GM19240 (cell line): ENCODE data around the gene TMEM273.

Source experiments
- DNase-seq: peaks from one replicate; pipeline ENCODE4 v3.0.0; 2011; ENCODE audit warnings: low spot score; ENCODE audit not compliant: insufficient read length

The TMEM273 gene

DNA sequence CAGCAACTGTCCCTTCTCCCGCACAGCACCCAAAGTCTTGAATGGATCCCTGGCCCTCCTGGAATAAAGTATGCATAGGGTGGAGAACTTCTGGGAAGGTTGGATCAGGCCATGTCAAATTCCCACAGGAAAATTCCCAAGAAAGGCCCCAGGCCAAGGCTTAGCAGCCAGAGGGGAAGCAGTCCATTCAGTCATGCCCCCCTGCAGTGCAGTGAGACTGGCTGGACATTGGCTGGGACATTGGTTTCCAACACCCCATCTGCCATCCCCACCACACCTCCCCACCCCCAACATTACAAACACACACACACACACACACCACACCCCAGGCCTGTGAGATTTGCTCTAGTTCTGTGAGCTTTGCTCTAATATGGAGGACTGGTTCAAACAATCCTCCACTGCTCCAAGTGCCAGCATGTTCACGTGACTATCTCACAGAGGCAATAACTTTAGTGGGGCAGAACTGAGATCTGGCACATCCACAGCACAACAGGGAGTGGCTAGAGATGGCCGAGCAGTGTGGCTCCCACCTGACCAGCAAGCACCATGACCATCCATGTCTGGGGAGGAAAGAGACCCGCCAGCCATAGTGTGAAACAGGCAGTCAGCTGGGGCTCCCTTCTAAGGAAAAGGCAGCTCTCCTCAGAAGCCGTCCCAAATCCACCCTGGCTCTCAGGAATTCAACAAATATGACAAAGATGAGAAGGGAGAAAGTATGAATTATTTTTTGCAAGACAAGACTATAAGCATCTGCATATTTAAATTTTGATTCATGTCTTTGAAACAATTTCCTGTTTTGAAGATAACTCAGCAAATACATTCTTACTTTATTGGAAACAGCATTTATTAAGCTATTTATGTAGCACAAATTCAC lies 47.6 kb downstream of the TMEM273 start:
- no peak for DNase-seq

DNA sequence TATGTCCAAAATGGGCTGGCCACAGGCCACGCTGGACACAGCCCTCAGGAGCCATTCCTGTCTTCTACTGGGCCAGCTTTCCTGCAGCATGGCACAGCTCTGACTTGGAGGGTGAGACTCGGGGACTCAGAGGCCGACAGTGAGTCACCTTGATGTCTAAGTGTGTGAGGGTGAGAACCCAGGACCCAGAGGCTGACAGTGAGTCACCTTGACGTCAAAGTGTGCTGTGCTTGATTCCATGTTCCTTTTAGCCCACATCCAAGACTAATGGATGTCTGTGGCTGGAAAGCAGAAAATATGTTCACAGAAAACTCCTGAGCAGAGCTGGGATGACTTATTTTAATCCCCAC lies 48.4 kb downstream of the TMEM273 start:
- DNase-seq, result no peak

DNA sequence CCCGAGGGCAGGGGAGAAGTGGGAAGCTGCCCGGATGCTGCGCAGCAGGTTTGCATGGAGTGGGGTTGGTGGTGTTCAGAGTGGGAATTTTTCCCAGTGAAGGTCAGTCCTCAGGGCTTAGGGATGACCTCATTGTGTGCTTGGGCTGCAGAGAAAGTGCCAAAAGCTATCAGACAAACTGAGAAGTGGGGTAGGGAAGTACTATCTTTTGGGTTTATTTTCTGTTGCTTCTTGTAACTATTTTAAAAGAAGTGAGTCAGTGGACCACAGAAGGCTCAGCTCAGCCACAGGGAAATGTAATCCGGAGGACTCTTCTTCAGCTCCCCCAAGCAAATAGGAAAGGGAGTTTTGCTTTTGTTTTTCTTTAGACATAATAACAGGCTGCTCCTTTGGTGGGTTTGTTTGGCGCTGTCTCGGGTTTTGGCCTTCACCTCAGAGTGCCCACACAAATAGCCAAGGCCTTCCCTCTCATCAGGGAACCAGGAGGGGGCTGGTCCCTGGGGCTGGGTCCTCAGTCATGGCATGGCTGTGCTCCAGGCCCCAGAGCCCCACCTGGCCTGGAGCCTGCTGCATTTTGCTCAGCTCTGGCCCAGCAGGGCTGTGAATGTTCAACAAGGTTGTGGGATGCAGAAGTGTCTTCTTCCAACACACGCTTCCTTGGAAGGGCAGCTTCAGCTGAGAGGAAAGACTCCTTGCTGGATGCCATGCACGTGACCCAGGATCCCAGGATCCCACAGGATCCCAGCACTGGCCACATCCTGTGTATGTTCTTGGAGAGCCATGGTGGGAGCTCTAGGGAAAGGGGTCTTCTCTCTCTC lies 49.0 kb downstream of the TMEM273 start:
- no peak for DNase-seq

DNA sequence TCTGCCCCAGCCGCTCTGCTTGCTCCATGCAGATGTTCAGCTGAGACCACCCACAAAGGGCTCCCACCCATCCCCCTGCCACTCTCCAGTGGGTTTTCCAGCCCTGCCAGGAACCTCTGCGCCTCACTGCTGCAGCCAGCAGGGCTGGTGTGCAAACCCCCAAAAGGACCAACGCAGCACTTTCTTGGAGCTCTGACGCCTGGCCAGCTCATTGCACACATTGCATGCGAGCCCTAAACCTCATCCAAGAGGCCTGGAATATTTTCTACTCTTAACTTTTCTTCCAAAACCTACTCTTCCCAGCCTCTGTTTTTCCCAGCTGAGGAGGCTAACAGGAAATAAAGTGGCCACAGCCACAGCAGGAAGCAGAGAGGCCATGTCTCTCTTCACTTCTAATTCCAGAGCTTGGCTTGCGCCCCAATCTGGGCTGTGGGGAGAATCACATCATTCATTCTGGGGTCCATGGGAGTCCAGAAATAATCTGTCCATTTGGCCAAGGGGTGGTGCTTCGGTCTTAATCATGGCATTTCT lies 49.8 kb downstream of the TMEM273 start:
- DNase-seq, result no peak

DNA sequence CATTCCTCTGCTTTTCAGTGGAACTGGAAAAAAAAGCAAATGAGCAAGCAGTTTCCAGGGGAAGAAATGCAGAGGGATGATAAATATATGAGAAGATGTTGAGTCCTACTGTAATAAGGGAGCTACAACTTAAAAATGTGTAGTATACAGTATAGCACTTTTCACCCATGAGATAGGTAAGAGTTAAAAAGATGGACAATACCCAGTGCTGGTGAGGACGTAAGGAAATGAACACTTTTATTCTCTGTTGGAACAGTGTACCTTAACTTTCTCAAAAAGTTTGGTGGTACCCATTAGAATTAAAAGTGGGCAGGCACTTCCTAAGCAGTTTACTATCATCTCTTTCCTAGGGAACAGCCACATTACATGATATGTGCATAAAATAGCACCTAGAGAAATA lies 51.7 kb downstream of the TMEM273 start:
- no peak for DNase-seq

DNA sequence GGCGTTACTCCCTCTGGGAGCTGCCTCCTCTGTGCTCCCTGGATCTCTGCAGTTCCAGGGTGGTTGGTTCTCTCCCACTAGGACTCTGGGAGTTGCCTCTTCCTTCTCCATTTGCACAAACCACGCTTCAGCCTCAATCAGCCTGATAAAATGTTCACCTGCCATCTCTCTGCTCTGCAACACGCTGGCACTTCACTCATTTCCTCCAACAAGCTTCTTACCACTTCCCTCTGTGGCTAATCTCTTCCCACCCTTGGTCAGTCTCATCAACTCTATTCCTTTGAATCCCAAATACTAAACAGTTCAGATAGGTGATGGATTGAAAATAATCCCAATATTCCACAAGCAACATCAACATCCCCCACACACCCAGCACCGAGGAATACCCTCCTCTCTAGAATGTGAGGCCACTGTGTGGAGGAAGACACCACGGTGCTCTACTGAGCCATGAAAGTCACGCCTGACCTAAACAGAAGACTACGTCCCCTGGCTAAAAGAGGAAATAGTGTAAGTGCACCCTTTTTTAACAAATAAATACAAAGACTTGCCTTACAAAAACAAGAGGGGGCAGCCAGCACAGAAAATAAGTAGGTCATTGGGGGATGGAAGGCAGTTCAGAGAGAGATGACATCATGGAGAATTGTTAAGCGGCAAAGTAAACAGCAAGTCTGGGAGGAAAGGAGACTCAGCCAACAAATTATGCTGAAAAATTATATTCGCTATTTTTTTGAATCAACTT lies 52.4 kb downstream of the TMEM273 start:
- no peak for DNase-seq

DNA sequence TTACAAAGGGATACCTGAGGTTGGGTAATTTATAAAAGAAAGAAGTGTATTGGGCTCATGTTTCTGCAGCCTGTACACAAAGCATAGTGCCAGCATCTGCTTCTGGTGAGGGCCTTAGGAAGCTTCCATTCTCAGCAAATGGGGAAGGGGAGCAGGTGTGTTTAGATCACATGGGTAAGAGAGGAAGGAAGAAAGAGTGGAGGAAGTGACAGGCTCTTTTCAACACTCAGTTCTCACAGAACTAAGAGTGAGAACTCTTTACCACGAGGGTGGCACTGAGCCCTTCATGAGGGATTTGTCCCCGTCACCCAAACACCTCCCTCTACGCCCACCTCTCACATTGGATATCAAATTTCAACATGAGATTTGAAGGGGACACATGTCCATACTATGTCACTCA lies 53.9 kb downstream of the TMEM273 start:
- DNase-seq, result no peak

DNA sequence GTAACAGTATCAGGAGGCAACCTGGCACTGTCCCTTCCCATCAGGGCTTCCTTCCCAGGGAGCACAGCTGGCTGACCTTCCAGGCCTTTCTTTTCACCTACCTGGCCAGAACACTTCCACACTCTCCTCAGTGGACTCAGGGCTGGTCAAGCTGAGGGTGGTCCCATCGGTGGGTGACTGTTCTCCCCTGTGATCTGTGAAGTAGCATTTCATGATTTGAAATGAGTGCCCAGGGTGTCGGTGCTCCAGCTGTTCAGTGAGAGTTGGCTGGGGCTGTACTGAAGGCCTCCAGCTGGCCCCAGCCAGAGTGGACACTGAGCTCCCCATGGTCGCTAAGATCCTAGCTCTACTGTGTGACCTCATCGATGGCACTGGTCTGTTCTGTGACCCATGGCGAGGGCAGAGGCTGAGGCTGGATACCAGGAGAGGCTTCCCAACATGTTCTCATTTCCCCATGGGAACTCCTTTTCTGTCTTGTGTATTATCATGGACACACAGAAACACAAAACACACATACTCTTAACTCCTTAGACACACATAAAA lies 54.4 kb downstream of the TMEM273 start, which contains the start of gene FAM170B:
TSS of gene FAM170B (minus strand) at position 316 of the 543 bp plus-strand sequence. CDS start at position 213, 103 bp downstream.
- DNase-seq, result no peak

DNA sequence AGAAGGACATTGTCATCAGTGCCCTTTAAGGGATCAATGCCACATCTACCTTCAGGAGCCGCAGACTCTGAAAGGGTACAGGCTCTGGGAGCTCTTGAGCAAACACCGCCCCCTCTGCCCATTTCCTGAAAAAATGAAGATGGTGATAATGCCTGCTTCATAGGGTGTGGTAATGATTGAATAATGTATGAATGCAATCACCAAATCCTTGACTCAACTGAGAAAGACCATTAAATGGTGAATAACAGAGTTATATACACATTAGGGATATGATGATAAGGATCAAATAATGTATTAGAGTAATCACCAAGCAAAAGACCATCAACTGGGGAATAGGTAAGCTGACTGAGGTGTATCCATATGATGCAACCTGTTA lies 55.8 kb downstream of the TMEM273 start:
- no peak for DNase-seq

DNA sequence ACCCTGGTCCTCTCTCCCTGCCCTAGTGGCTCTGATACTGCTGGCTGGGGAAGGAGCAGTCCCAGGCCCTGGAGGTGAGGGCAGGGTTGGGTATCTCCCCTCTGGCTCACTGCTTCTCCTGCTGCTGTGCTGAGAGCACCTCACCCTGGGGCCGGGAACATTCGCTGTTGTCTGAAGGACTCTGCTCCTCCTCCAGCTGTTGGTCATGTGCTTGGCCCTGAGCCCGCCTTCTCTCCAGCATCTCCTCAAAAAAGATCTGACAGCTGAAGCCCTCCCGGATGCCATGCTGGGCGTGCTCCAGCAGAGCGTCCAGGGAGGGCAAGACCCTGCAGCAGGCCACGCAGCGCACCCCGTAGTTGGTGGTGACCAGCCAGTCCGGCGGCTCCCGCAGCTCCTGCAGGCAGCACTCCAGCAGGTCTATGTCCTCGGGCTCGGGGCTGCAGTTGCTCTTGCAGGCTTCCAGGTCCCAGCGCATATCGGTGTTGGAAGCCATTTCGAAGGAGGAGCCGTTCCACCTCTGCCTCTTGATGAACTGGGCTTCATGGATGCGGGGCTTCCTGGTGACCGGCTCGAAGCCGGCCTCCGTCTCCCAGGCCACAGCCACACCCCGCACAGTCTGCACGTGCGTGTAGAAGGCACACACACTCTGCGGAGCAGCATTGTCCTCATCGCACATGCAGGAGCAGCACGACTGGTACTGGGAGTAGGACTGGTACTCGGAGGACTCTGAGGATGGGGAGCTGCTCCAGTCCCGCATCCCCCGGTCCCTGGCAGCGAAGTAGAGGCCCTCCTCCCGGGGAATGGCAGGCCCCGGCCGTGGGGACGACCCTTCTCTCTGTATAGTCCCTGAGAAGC lies 56.5 kb downstream of the TMEM273 start:
- no peak for DNase-seq

DNA sequence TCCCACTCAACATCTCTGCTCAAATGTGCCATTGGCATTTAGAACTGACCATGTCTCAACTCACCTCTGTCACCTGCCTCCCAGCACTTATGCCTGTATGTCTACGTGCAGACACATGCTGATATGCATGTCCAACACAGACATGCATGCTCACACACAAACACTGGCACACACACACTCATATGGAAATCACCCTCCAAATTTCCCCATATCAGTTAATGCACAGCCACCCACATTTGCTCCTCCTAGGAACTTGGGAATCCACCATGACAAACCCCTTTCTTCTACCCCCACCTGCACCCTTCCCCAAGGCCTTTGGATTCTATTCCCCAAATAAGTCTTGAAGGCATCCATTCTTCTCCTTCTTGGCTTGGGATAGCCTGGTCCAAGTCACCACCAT lies 58.8 kb downstream of the TMEM273 start:
- DNase-seq, result no peak

DNA sequence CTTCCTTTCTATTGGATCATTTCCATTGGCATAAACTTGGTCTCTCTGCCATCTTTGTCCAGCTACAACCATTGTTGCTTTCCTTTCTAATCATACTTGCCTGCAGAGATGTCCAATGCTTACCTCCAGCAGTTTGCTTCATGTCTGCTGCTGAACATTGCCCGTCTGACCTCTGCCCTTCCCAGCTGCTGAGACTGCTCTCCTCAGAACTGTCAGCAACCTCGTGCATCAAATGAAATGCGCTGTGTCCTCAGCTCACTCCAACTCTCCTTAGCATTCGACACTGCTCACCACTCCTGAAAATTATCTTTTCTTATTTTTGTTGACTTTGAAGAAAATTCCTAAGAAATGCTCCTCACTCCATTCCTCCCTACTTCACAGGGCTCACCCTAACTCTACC lies 59.3 kb downstream of the TMEM273 start:
- DNase-seq, result no peak

DNA sequence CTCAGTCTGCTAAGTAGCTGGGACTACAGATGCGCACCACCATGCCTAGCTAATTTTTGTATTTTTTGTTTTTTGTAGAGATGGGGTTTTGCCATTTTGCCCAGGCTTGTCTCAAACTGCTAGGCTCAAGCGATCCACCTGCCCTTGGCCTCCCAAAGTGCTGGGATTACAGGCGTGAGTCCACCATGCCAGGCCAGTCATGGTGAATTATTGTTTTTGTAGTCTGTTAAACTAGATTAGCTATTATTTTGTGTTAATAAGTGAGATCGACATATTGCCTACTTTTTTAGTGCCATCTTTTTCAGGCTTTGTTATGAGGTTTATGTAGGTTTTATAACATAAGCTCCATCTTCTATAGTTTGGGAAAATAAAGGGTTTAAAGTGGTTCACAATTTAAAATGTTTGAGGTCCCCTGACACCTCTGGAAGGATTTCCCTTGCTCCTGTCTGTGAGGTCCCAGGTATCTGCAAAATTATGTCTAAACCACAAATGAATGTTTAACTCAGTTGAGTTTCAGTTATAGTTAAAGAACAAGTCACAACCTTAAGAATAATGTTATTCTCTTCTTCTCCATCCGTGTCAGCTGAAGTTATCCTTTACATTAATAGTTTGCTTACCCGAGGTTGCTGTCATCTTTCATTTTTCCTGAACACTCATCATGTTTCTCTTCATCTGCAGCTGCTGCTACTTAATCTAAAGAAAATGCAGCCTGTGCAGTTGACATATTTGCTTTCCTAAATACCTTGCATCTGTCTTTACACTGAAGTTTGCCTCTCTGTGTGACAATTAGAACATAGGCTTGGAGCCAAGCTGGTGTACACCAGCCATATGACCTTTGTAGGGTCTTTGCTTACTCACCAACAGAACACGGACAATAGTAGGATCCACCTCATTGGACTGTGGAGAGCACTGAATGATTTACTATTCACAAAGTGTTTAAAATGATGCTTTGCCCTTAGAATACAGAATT lies 63.9 kb downstream of the TMEM273 start:
- DNase-seq, result no peak

DNA sequence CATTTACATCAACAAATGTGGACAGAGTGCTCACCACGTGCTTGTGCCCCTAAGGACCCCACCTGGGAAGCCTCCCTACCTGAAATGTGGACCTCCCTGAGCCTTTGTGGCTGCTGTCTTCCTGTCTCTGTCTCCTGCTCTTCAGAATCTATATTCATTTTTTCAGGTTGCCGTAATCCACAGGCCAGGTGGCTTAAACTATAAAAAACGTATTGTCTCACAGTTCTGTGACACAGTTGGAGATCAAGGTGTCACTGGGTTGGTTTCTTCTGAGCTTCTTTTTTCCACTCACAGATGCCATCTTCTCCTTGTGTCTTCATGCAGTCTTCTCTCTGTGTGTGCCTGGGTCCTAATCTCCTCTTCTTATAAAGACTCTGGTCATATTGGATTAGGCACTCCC lies 67.3 kb downstream of the TMEM273 start:
- DNase-seq, result no peak

DNA sequence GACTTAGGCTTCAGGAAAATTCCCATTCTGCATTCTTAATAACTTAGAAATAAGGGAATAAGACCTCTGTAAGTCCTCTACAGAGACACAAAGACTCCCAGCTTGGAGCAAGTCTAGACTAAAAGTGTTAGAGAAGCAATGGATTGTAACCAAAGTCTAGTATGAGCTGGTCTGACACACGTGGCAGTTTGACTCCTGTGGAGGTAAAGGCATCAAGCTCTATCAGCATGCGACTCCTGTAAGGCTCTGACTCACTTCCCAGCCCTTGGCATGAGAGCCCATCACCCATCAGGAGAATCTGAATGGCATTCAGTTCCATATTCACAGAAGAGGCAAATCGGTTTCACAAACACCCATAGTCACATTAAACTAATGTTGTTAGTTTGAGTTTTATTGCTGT lies 68.4 kb downstream of the TMEM273 start:
- DNase-seq, result no peak

DNA sequence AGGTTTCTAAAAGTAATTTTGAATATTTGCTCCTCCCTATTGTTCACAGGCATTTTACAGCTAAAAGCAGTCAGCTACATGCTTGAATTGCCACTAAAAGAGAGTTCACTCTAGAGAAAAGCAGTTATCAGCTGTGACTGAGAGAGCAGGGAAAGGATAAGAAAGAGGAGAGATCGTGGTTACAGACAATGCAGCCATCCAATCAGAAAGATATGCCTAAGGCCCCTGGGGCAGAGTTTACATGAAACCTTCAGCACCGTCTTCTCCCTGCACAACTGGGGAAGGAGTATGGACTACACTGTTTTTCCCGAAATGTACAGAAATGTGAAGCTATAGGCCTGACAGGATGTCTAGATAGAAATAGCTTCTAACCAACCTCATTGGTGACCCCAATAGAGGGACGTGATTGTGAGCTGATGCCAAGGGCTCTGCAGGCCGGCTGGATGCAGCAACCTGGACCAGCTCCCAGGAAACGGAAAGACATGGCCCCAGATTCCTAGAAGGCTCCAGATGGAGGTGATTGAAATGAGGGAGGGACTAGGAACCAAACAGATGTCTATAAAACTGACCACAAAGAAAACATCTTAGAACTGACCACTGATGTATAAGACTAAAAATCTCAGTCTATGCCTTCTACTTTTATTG lies 69.6 kb downstream of the TMEM273 start:
- DNase-seq, result no peak

DNA sequence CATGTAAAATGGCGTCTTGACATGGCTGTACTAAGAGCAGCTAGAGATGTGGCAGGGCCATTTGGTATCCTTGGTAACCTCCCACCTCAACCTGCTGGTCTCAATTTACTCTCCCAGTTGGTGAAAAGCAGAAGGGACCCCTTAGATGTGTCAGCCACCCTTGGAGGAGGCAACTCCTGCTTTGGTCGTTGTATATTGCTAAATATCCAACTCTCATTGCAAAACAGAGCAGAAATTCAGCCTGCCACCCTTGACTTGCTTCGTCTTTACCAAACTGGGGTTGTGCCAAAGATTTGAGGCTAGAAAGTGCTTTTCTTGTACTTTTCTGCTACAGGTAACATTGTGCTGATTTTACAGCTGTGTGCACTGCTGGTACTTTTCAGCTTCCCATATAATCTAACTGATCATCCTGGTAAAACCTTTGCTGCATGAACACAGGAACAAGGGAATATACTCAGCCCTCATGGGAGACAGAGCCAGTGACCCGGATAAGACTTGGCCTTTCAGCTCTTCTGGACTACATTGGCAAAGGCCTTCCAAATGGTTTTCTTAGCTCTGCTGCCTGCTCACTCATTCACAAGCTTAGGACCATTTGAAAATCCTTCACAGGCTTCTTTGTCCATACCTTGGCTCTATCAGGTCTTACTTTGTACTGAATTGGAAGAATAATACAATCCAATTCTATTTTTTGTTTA lies 70.7 kb downstream of the TMEM273 start:
- DNase-seq, result no peak
